ENCODE results near the gene CEP192. TPM values are rescaled to one million over a fixed set of nuclear protein-coding genes. Genes with fewer than 3 reads are reported as not detected.

CEP192 gene
- total and polyA plus RNA-seq, 2 of the 13 experiments (the other 11 are each of a cell fraction or from before 2014, with no cell fraction given), result 15.3 to 24.7 TPM

- no TSS peak for BruUV-seq (replicated peaks)
- no peak for TF ChIP-seq NFE2L1 (CRISPR knock-in tag; IDR thresholded peaks at IDR 0.05; ENCODE audit: borderline replicate concordance)
- TF ChIP-seq HMG20B (CRISPR knock-in tag; conservative IDR thresholded peaks at IDR 0.05), result no peak
- TF ChIP-seq ZC3H4 (CRISPR knock-in tag; IDR thresholded peaks at IDR 0.05; ENCODE audit: borderline replicate concordance), result no peak
- no peak for TF ChIP-seq ZNF740 (CRISPR knock-in tag; IDR thresholded peaks at IDR 0.05)
- Histone ChIP-seq H3K27ac (ENCODE audit: extremely low read length, insufficient read depth, low read length) (no peak overlapping the region), H3K79me2 (ENCODE audit: insufficient read depth, low read length) (no peaks in the 10 kb centered on the region), H4K20me1 (ENCODE audit: insufficient read depth, low read length) (no peaks in the 10 kb centered on the region), H3K27me3 (ENCODE audit: control insufficient read depth in 1 of 2, insufficient read depth in 2 of 2, low read length in 2 of 2) (no peaks in the 10 kb centered on the region), H3K36me3 (replicated peaks in 1 of 2; ENCODE audit: control insufficient read depth in 1 of 2, insufficient read depth in 2 of 2, low read length in 2 of 2) (peaks cover 24 to 65% of the 10 kb centered on the region in 2 experiments), H2AFZ (ENCODE audit: low read length) (no peak overlapping the region), H3K4me2 (ENCODE audit: low read depth, low read length) (no peak overlapping the region), H3K4me3 (replicated peaks in 1 of 3; ENCODE audit: insufficient read depth in 1 of 3, low read depth in 2 of 3, low read length in 3 of 3) (no peak overlapping the region), H3K4me1 (ENCODE audit: insufficient read depth, low read length) (no peaks in the 10 kb centered on the region), H3K9ac (ENCODE audit: insufficient read depth, low read depth, low read length) (no peak overlapping the region), H3K9me3 (ENCODE audit: low read length) (no peaks in the 10 kb centered on the region)
- ChIA-PET POLR2A (no interaction called here), CTCF (ENCODE audit: low intra/inter-chr PET ratio, low total read pairs) (no interaction called here)
- DNase-seq (ENCODE audit: low spot score) (no peak), ATAC-seq (no peak), FAIRE-seq (no peak)
- over 99% methylated on average over 6 of the region's 6 CpGs for WGBS (ENCODE audit: low lambda C conversion rate)
- intact Hi-C loops (cut with micrococcal nuclease; ENCODE audit: unreplicated experiment) (no loop called here), in situ Hi-C loops (cut with HindIII; ENCODE audit: extremely low pct_ligation_motif_present, low pct_unique_long_range_greater_than_20kb) (no loop called here)
Measured at GRCh38 chr18:12968619-12969018, 22.5 kb upstream of the CEP192 start.

- ChIA-PET POLR2A (no interaction called here), CTCF (ENCODE audit: low intra/inter-chr PET ratio, low total read pairs) (no interaction called here)
- H3K27ac ChIP-seq (ENCODE audit: extremely low read length, insufficient read depth, low read length), result no peak overlapping the region
- peaks cover 22 to 67% of the 10 kb centered on the region in 2 experiments for H3K36me3 ChIP-seq (replicated peaks in 1 of 2; ENCODE audit: control insufficient read depth in 1 of 2, insufficient read depth in 2 of 2, low read length in 2 of 2)
- intact Hi-C loops (cut with micrococcal nuclease; ENCODE audit: unreplicated experiment), result no loop called here
- FAIRE-seq (peak; percentile 18), DNase-seq (ENCODE audit: low spot score) (no peak), ATAC-seq (no peak)
- H3K4me2 ChIP-seq (ENCODE audit: low read depth, low read length), result no peak overlapping the region
- no peaks in the 10 kb centered on the region for H3K9me3 ChIP-seq (ENCODE audit: low read length)
- H4K20me1 ChIP-seq (ENCODE audit: insufficient read depth, low read length), result no peaks in the 10 kb centered on the region
- H3K9ac ChIP-seq (ENCODE audit: insufficient read depth, low read depth, low read length), result no peak overlapping the region
- in situ Hi-C loops (cut with HindIII; ENCODE audit: extremely low pct_ligation_motif_present, low pct_unique_long_range_greater_than_20kb), result no loop called here
- no peaks in the 10 kb centered on the region for H3K27me3 ChIP-seq (ENCODE audit: control insufficient read depth in 1 of 2, insufficient read depth in 2 of 2, low read length in 2 of 2)
- WGBS (ENCODE audit: low lambda C conversion rate), result 86% methylated on average over 4 of the region's 4 CpGs
- BruUV-seq (replicated peaks), result no TSS peak
- no peak overlapping the region for H3K4me3 ChIP-seq (replicated peaks in 1 of 3; ENCODE audit: insufficient read depth in 1 of 3, low read depth in 2 of 3, low read length in 3 of 3)
- no peak overlapping the region for H2AFZ ChIP-seq (ENCODE audit: low read length)
- peaks cover 6% of the 10 kb centered on the region for H3K79me2 ChIP-seq (ENCODE audit: insufficient read depth, low read length)
- H3K4me1 ChIP-seq (ENCODE audit: insufficient read depth, low read length), result peaks cover 48% of the 10 kb centered on the region
- TF ChIP-seq NFRKB (IDR thresholded peaks at IDR 0.05), result no peak
- no peak for TF ChIP-seq AHR (CRISPR knock-in tag; IDR thresholded peaks at IDR 0.05)
- TF ChIP-seq GLI4 (CRISPR knock-in tag; IDR thresholded peaks at IDR 0.05; ENCODE audit: borderline replicate concordance), result no peak
- no peak for TF ChIP-seq POGK (CRISPR knock-in tag; conservative IDR thresholded peaks at IDR 0.05)
- no peak for TF ChIP-seq ZNF136 (CRISPR knock-in tag; IDR thresholded peaks at IDR 0.05; ENCODE audit: low read depth)
- no peak for TF ChIP-seq NFE2L2 (IDR thresholded peaks at IDR 0.05; ENCODE audit: low read length)
- no peak for TF ChIP-seq CBX2 (IDR thresholded peaks at IDR 0.05; ENCODE audit: low read depth, low read length)
- no peak for TF ChIP-seq CBX2 (CRISPR knock-in tag; IDR thresholded peaks at IDR 0.05; ENCODE audit: low read depth)
- no peak for TF ChIP-seq ZNF430 (CRISPR knock-in tag; IDR thresholded peaks at IDR 0.05)
- TF ChIP-seq ZMYM2 (CRISPR knock-in tag; IDR thresholded peaks at IDR 0.05), result no peak
- TF ChIP-seq MAF1 (CRISPR knock-in tag; IDR thresholded peaks at IDR 0.05; ENCODE audit: borderline replicate concordance), result no peak
- TF ChIP-seq GMEB2 (CRISPR knock-in tag; IDR thresholded peaks at IDR 0.05; ENCODE audit: low read depth), result no peak
- no peak for TF ChIP-seq AGO2 (optimal IDR thresholded peaks at IDR 0.05; ENCODE audit: low read depth, low read length)
Measured at GRCh38 chr18:12973562-12974213, 17.5 kb upstream of the CEP192 start.

Measured in HepG2 (cell line).